Measurements from ENCODE around the gene CFAP97D2.

GRCh38 chr13:114263578-114263977 lies 84.5 kb downstream of the CFAP97D2 start:
- TF ChIP-seq, protein P1, sequence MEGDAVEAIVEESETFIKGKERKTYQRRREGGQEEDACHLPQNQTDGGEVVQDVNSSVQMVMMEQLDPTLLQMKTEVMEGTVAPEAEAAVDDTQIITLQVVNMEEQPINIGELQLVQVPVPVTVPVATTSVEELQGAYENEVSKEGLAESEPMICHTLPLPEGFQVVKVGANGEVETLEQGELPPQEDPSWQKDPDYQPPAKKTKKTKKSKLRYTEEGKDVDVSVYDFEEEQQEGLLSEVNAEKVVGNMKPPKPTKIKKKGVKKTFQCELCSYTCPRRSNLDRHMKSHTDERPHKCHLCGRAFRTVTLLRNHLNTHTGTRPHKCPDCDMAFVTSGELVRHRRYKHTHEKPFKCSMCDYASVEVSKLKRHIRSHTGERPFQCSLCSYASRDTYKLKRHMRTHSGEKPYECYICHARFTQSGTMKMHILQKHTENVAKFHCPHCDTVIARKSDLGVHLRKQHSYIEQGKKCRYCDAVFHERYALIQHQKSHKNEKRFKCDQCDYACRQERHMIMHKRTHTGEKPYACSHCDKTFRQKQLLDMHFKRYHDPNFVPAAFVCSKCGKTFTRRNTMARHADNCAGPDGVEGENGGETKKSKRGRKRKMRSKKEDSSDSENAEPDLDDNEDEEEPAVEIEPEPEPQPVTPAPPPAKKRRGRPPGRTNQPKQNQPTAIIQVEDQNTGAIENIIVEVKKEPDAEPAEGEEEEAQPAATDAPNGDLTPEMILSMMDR (IDR thresholded peaks at IDR 0.05; ENCODE audit: poor library complexity, severe bottlenecking): no peak
- no peak for TF ChIP-seq RAD21 (conservative IDR thresholded peaks at IDR 0.05)
- TF ChIP-seq EZH2 (IDR thresholded peaks at IDR 0.05; ENCODE audit: borderline replicate concordance, insufficient read depth, low read length, poor library complexity, severe bottlenecking): no peak

All from neural cell (in vitro differentiated cells).